KMS-11 (cell line): ENCODE results near the gene RAB31.

Experiments used
- H2AFZ ChIP-seq: fragments of 200-600 bp; sonication (generic); 2 replicates; pipeline ENCODE4 v1.6.1; 2016; ENCODE audit warnings: antibody characterized with exemption, mixed run types, low read depth
- H3K27ac ChIP-seq: fragments of 200-600 bp; sonication (generic); 2 replicates; pipeline ENCODE4 v1.6.1; 2016; ENCODE audit warnings: mild to moderate bottlenecking, mixed run types
- H3K27me3 ChIP-seq: fragments of 200-600 bp; sonication (generic); 2 replicates; pipeline ENCODE4 v1.6.1; 2017; ENCODE audit warnings: mild to moderate bottlenecking, low read depth, mixed run types, moderate library complexity; ENCODE audit not compliant: insufficient read depth
- H3K36me3 ChIP-seq: fragments of 200-600 bp; sonication (generic); 2 replicates; pipeline ENCODE4 v1.6.1; 2017; ENCODE audit warnings: mild to moderate bottlenecking, mixed run types; ENCODE audit not compliant: insufficient read depth
- H3K4me1 ChIP-seq: fragments of 200-600 bp; sonication (generic); 2 replicates; pipeline ENCODE4 v1.6.1; 2016; ENCODE audit warnings: mild to moderate bottlenecking, low read depth, mixed run types; ENCODE audit not compliant: poor library complexity, severe bottlenecking
- H3K4me2 ChIP-seq: fragments of 200-600 bp; sonication (generic); 2 replicates; pipeline ENCODE4 v1.7.0; 2016; ENCODE audit warnings: mild to moderate bottlenecking, mixed run types
- H3K4me3 ChIP-seq: fragments of 200-600 bp; sonication (generic); IDR thresholded peaks from 2 replicates; pipeline ENCODE4 v1.6.1; 2017; ENCODE audit warnings: low read depth, low read length, mixed read lengths; ENCODE audit not compliant: insufficient read depth
- H3K79me2 ChIP-seq: fragments of 200-600 bp; sonication (generic); 2 replicates; pipeline ENCODE4 v1.6.1; 2016; ENCODE audit warnings: low read depth, mixed run types; ENCODE audit not compliant: insufficient read depth
- H3K9ac ChIP-seq: fragments of 200-600 bp; sonication (generic); 2 replicates; pipeline ENCODE4 v1.6.1; 2016; ENCODE audit warnings: mild to moderate bottlenecking, mixed run types
- H4K20me1 ChIP-seq: fragments of 200-600 bp; sonication (generic); 2 replicates; pipeline ENCODE4 v1.6.1; 2016; ENCODE audit warnings: mild to moderate bottlenecking, mixed run types; ENCODE audit not compliant: insufficient read depth
- CTCF ChIP-seq: fragments of 200-600 bp; sonication (generic); conservative IDR thresholded peaks from 2 replicates; pipeline ENCODE4 v1.6.1; 2017; ENCODE audit warnings: low read depth, mild to moderate bottlenecking, antibody characterized with exemption, low read length, moderate library complexity, mixed read lengths

Gene RAB31

GRCh38 chr18:9832871-9833270 is 124.8 kb downstream of the RAB31 start:
- Histone ChIP-seq H3K4me1 (no peaks in the 10 kb centered on the region), H3K27me3 (no peaks in the 10 kb centered on the region), H3K27ac (no peak overlapping the region), H3K36me3 (no peaks in the 10 kb centered on the region), H2AFZ (no peak overlapping the region), H4K20me1 (no peaks in the 10 kb centered on the region), H3K79me2 (no peaks in the 10 kb centered on the region), H3K9ac (no peak overlapping the region), H3K4me3 (no peak overlapping the region), H3K4me2 (no peak overlapping the region)
- TF ChIP-seq CTCF, result no peak

- Histone ChIP-seq H3K79me2 (no peaks in the 10 kb centered on the region), H3K4me3 (no peak overlapping the region), H3K27ac (no peak overlapping the region), H3K4me1 (no peaks in the 10 kb centered on the region), H3K36me3 (no peaks in the 10 kb centered on the region), H3K27me3 (no peaks in the 10 kb centered on the region), H3K4me2 (no peak overlapping the region), H3K9ac (no peak overlapping the region), H2AFZ (no peak overlapping the region), H4K20me1 (no peaks in the 10 kb centered on the region)
- TF ChIP-seq CTCF, result no peak
Observed at GRCh38 chr18:9834551-9834950, 126.5 kb downstream of the RAB31 start.

- no peak overlapping the region for H3K4me3 ChIP-seq
- no peak overlapping the region for H3K27ac ChIP-seq
Observed at GRCh38 chr18:9835113-9835755, 127.1 kb downstream of the RAB31 start.

GRCh38 chr18:9835825-9836224 is 127.7 kb downstream of the RAB31 start:
- no peaks in the 10 kb centered on the region for H3K36me3 ChIP-seq
- H3K79me2 ChIP-seq, result no peaks in the 10 kb centered on the region
- no peak overlapping the region for H3K4me3 ChIP-seq
- H3K4me1 ChIP-seq, result no peaks in the 10 kb centered on the region
- H2AFZ ChIP-seq, result no peak overlapping the region
- H3K27ac ChIP-seq, result no peak overlapping the region
- no peaks in the 10 kb centered on the region for H4K20me1 ChIP-seq
- H3K27me3 ChIP-seq, result no peaks in the 10 kb centered on the region
- no peak overlapping the region for H3K9ac ChIP-seq
- no peak for TF ChIP-seq CTCF
- H3K4me2 ChIP-seq, result no peak overlapping the region

More at GRCh38 chr18:9835113-9835755, 127.1 kb downstream of the RAB31 start:
- Histone ChIP-seq H2AFZ (no peak overlapping the region), H3K27me3 (no peaks in the 10 kb centered on the region), H3K9ac (no peak overlapping the region), H3K79me2 (no peaks in the 10 kb centered on the region), H3K4me1 (no peaks in the 10 kb centered on the region), H3K4me2 (no peak overlapping the region), H4K20me1 (no peaks in the 10 kb centered on the region), H3K36me3 (no peaks in the 10 kb centered on the region)
- no peak for TF ChIP-seq CTCF
